ENCODE data around the gene EIF3D.
A peak's percentile ranks its signal among the peaks of the same experiment; 100 is the strongest.

Gene EIF3D

GRCh38 chr22:36465232-36466021, 63.5 kb downstream of the EIF3D start:
- DNase-seq (ENCODE audit: low read depth) = peak; percentile 81

GRCh38 chr22:36464715-36465231, 64.2 kb downstream of the EIF3D start:
- no peak for DNase-seq (ENCODE audit: low read depth)

- DNase-seq (ENCODE audit: low read depth) = no peak
Measured at GRCh38 chr22:36463783-36464184, 65.2 kb downstream of the EIF3D start.

GRCh38 chr22:36461665-36462649, 67.0 kb downstream of the EIF3D start:
- no peak for DNase-seq (ENCODE audit: low read depth)
